ENCODE measurements around the gene SRPRB. TPM values are rescaled to one million over a fixed set of nuclear protein-coding genes. Genes with fewer than 3 reads are reported as not detected.

The SRPRB gene
- total RNA-seq, 1 donor from 2014 or later: 111 TPM

- FAIRE-seq (no peak), DNase-seq (ENCODE audit: low read depth) (no peak)
These were observed 63.3 kb downstream of the SRPRB start for GRCh38 chr3:133868758-133869475.

GRCh38 chr3:133869586-133869985, 64.0 kb downstream of the SRPRB start:
- no peak for DNase-seq (ENCODE audit: low read depth)
- H3K27me3 ChIP-seq (ENCODE audit: control insufficient read depth, insufficient read depth, low read length): no peaks in the 10 kb centered on the region
- no peak overlapping the region for H3K4me3 ChIP-seq (ENCODE audit: low read depth, low read length)
- H3K36me3 ChIP-seq (ENCODE audit: control insufficient read depth, insufficient read depth, low read length): no peaks in the 10 kb centered on the region
- FAIRE-seq: no peak
- TF ChIP-seq CTCF (IDR thresholded peaks at IDR 0.05; ENCODE audit: insufficient read depth, low read length, severe bottlenecking): no peak

More at GRCh38 chr3:133868758-133869475, 63.3 kb downstream of the SRPRB start:
- no peak for TF ChIP-seq CTCF (IDR thresholded peaks at IDR 0.05; ENCODE audit: insufficient read depth, low read length, severe bottlenecking)
- no peaks in the 10 kb centered on the region for H3K36me3 ChIP-seq (ENCODE audit: control insufficient read depth, insufficient read depth, low read length)
- H3K4me3 ChIP-seq (ENCODE audit: low read depth, low read length): no peak overlapping the region
- H3K27me3 ChIP-seq (ENCODE audit: control insufficient read depth, insufficient read depth, low read length): no peaks in the 10 kb centered on the region

GRCh38 chr3:133870822-133871221, 65.2 kb downstream of the SRPRB start:
- no peak for DNase-seq (ENCODE audit: low read depth)
- no peak for FAIRE-seq
- H3K27me3 ChIP-seq (ENCODE audit: control insufficient read depth, insufficient read depth, low read length): no peaks in the 10 kb centered on the region
- TF ChIP-seq CTCF (IDR thresholded peaks at IDR 0.05; ENCODE audit: insufficient read depth, low read length, severe bottlenecking): no peak
- H3K36me3 ChIP-seq (ENCODE audit: control insufficient read depth, insufficient read depth, low read length): no peaks in the 10 kb centered on the region
- no peak overlapping the region for H3K4me3 ChIP-seq (ENCODE audit: low read depth, low read length)

Other genes with a start within 250 kb of the SRPRB start
- gene CDV3, start 232.1 kb upstream of the SRPRB start, total RNA-seq: 178 and 232 TPM in 2 replicates
- 12.4 and 14.2 TPM in 2 replicates for gene TOPBP1, start 143.9 kb upstream of the SRPRB start, total RNA-seq
- under 0.01 and 0.13 TPM in 2 replicates for gene TF, start 59.4 kb upstream of the SRPRB start, total RNA-seq
- gene RAB6B, start 90.1 kb downstream of the SRPRB start, total RNA-seq: under 0.01 and 0.13 TPM in 2 replicates
- not detected in 2 replicates for gene SLCO2A1, start 224.1 kb downstream of the SRPRB start, total RNA-seq

Measured in bronchial epithelial cell (primary cell).